Measurements from ENCODE around the gene ITPR2. TPM values are rescaled to one million over a fixed set of nuclear protein-coding genes. Genes with fewer than 3 reads are reported as not detected.
"Not testable (repeated sequence)": the region's sequence is repeated elsewhere in the genome, so short reads cannot be mapped to it uniquely, and the experiment has no call there.

Gene ITPR2
- total RNA-seq, 6 experiments from 2014 or later, result 6.9 to 8.4 (median 7.6) TPM

DNA sequence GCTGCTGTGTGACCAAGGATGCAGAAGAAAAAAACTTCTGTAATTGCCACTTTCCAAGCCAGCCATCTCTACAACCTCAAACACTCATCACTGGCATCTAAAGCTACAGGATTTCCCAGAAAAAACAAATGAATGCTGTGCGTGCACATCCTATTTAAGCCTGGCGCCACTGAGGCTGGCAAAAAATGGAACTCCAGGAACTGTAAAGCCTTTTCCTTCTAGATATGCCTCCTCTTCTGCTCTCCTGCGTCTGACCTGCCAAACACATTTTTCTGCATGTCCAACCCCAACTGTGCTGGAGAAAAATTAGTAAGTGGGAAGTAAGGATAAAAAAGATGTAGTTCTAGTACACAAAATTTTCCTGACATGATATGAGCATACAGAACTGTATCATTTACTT, 184.9 kb downstream of the ITPR2 start:
- Mint-ChIP-seq H3K4me1 (ENCODE audit: low read depth) (peaks cover 50% of the 10 kb centered on the region), H3K9me3 (no peaks in the 10 kb centered on the region), H3K27ac (peak overlapping the region; percentile 74), H3K36me3 (ENCODE audit: low read depth) (peaks cover 21% of the 10 kb centered on the region), H3K4me3 (peak overlapping the region; percentile 60; the same call in 1 of the 2 replicates), H3K27me3 (ENCODE audit: insufficient read depth) (no peaks in the 10 kb centered on the region; the same call in 1 of the 2 replicates)
- DNase-seq, result no peak
- TF ChIP-seq, protein P1, sequence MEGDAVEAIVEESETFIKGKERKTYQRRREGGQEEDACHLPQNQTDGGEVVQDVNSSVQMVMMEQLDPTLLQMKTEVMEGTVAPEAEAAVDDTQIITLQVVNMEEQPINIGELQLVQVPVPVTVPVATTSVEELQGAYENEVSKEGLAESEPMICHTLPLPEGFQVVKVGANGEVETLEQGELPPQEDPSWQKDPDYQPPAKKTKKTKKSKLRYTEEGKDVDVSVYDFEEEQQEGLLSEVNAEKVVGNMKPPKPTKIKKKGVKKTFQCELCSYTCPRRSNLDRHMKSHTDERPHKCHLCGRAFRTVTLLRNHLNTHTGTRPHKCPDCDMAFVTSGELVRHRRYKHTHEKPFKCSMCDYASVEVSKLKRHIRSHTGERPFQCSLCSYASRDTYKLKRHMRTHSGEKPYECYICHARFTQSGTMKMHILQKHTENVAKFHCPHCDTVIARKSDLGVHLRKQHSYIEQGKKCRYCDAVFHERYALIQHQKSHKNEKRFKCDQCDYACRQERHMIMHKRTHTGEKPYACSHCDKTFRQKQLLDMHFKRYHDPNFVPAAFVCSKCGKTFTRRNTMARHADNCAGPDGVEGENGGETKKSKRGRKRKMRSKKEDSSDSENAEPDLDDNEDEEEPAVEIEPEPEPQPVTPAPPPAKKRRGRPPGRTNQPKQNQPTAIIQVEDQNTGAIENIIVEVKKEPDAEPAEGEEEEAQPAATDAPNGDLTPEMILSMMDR (IDR thresholded peaks at IDR 0.05), result no peak

DNA sequence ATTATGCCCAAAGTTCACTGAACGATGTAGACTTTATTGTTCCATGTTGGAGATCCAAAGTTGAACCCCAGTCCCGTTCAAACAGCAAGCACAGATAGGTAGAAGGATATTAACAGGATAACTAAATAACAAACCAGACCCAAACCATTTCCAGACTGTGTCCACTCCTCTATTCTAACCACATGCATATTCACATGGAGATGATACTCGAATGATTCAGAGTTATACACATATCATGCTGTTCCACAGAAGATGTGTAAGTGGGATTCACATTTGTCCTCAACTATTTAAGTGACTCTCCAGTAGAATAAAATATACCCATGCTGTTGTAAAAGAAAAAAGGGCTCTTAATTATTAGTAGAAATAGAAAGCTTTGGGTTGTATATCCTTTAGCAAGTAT, 185.9 kb downstream of the ITPR2 start:
- H3K4me3 Mint-ChIP-seq, result no peak overlapping the region
- peaks cover 58% of the 10 kb centered on the region for H3K4me1 Mint-ChIP-seq (ENCODE audit: low read depth)
- H3K27ac Mint-ChIP-seq, result peak overlapping the region; percentile 3; the same call in 1 of the 2 replicates
- H3K27me3 Mint-ChIP-seq (ENCODE audit: insufficient read depth), result no peaks in the 10 kb centered on the region; the same call in 1 of the 2 replicates
- peaks cover 21% of the 10 kb centered on the region for H3K36me3 Mint-ChIP-seq (ENCODE audit: low read depth)
- TF ChIP-seq, protein P1 (IDR thresholded peaks at IDR 0.05), result no peak
- no peak for DNase-seq
- H3K9me3 Mint-ChIP-seq, result no peaks in the 10 kb centered on the region

DNA sequence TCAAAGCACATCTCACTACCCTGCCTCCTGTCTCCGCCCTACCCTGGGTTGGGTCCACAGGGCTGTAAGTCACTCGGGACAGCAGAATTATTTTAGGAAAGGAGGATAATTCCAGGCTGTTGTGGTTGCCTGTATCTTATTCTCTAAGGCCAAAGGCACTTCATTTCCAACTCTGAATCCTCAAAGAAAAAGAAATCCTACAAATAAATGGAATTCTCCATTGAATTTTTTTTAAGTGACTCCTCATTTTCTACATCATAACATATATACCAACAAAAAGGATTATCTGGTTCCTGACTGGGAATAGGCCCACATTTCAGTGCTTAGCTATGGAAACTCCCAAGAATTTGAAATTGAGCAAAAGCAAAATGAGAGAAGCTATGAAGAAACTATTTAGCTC, 186.4 kb downstream of the ITPR2 start:
- no peak for DNase-seq
- Mint-ChIP-seq H3K36me3 (ENCODE audit: low read depth) (peaks cover 21% of the 10 kb centered on the region), H3K27ac (peak overlapping the region; percentile 3; the same call in 1 of the 2 replicates), H3K4me1 (ENCODE audit: low read depth) (peaks cover 53% of the 10 kb centered on the region), H3K9me3 (no peaks in the 10 kb centered on the region), H3K4me3 (no peak overlapping the region), H3K27me3 (ENCODE audit: insufficient read depth) (no peaks in the 10 kb centered on the region; the same call in 1 of the 2 replicates)
- TF ChIP-seq, protein P1 (IDR thresholded peaks at IDR 0.05), result no peak

DNA sequence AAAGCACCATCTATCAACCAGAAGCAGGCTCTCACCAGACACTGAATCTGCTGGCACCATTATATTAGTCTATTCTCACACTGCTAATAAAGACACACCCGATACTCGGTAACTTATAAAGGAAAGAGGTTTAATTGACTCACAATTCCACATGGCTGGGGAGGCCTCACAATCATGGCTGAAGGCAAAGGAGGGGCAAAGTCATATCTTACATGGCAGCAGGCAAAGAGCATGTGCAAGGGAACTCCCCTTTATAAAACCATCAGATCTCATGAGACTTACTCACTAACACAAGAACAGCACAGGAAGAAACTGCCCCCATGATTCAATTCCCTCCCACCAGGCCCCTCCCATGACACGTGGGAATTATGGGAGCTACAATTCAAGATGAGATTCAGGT, 188.6 kb downstream of the ITPR2 start:
- not testable (repeated sequence) for H3K4me3 Mint-ChIP-seq; H3K27ac Mint-ChIP-seq; H3K27me3 Mint-ChIP-seq (ENCODE audit: insufficient read depth); H3K9me3 Mint-ChIP-seq; DNase-seq
- Mint-ChIP-seq H3K36me3 (ENCODE audit: low read depth) (peaks cover 16% of the 10 kb centered on the region; the same call in 1 of the 2 replicates), H3K4me1 (ENCODE audit: low read depth) (peaks cover 44% of the 10 kb centered on the region)

DNA sequence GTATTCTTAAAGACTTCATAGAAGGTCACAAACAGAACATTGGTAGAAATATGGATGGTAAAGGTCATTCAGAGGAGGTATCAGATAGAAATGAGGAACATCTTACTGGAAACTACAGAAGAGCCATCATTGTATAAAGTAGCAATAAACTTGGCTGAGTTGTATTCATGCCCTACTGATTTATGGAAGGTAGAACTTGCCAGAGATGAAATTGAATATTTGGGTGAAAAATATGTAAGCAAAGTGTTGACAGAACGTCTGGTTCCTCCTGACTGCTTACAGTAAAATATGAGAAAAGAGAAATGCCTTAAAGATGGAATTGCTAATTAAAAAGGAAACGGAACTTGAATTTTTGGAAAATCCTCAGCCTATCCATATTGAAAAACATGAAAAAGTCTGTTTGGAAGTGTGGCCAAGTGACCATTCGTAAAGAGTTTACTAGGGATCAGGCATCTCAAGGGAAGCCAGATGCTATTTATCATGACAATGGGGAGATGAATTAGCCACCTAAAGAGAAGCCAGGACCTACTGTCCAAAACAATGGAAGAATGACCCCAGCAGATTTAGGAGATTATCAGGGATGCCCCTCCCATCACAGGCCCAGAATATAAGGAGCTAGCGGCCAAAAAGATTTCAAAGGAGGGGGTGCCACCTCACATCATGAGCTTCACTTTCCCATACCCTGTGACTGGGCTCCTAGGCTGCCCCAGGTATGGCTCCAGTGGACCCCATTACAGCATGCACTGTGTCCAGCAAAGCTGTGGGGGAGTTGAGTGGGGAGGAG, 189.3 kb downstream of the ITPR2 start:
- DNase-seq, result no peak
- no peak overlapping the region for H3K27ac Mint-ChIP-seq
- no peaks in the 10 kb centered on the region for H3K9me3 Mint-ChIP-seq
- H3K27me3 Mint-ChIP-seq (ENCODE audit: insufficient read depth), result no peaks in the 10 kb centered on the region; the same call in 1 of the 2 replicates
- H3K4me1 Mint-ChIP-seq (ENCODE audit: low read depth), result peaks cover 37% of the 10 kb centered on the region
- peaks cover 16% of the 10 kb centered on the region; the same call in 1 of the 2 replicates for H3K36me3 Mint-ChIP-seq (ENCODE audit: low read depth)
- TF ChIP-seq, protein P1 (IDR thresholded peaks at IDR 0.05), result no peak
- no peak overlapping the region for H3K4me3 Mint-ChIP-seq

GRCh38 chr12:26642361-26642760, 190.6 kb downstream of the ITPR2 start:
- H3K9me3 Mint-ChIP-seq, result no peaks in the 10 kb centered on the region
- no peak for DNase-seq
- TF ChIP-seq, protein P1 (IDR thresholded peaks at IDR 0.05), result no peak
- H3K27me3 Mint-ChIP-seq (ENCODE audit: insufficient read depth), result no peaks in the 10 kb centered on the region; the same call in 1 of the 2 replicates
- H3K27ac Mint-ChIP-seq, result no peak overlapping the region
- H3K36me3 Mint-ChIP-seq (ENCODE audit: low read depth), result peaks cover 16% of the 10 kb centered on the region; the same call in 1 of the 2 replicates
- H3K4me3 Mint-ChIP-seq, result no peak overlapping the region
- H3K4me1 Mint-ChIP-seq (ENCODE audit: low read depth), result peaks cover 26% of the 10 kb centered on the region

Measured in HFFc6 (cell line).